GM18951 (cell line): Measurements from ENCODE around the gene TP53I11.

ENCODE experiments used
- POLR2A ChIP-seq: IDR thresholded peaks from 4 replicates; pipeline ENCODE4 v1.6.1; 2011; ENCODE audit warnings: mild to moderate bottlenecking; ENCODE audit not compliant: insufficient read length, insufficient read depth; ENCODE audit errors: extremely low read depth
- in situ Hi-C: fragments of 300-500 bp; cut with MboI; formaldehyde crosslinking; loops from one replicate; pipeline ENCODE4 v1.12.0; 2022; ENCODE audit warnings: low sequenced_read_pairs, mixed read lengths, inconsistent platforms; ENCODE audit not compliant: unreplicated experiment

Gene TP53I11

DNA sequence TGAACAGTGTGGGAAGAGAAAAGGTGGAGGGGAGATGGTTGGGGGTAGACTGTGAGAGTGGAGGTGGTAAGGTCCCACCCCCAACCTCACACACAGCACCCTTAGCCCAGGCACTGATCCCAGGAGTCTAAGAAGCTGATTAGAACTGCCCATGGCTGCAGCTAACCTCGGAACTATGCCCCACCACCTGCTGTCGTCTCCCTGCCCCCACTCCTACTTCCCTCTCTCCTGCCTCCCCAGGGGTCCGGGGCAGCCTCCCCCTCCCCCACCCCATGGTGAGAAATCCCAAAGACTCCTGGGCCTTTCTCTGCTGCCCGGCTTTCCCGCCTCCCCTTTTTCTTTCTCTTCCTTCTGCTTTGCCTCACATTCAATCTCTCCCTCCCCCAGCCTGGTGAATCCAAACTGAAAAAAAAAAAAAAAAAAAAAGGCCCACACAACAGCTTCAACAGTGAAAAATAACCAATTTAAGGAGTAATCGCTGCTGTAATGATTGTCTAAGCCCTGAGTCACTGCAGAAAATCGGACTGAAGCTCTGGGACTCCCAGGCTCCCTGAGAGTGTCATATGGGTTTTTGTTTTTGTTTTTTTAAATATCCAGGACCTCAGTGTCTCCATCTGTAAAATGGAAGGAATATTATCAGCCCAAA, 9.6 kb upstream of the TP53I11 start:
- TF ChIP-seq POLR2A = no peak
- in situ Hi-C loops = no loop called here

DNA sequence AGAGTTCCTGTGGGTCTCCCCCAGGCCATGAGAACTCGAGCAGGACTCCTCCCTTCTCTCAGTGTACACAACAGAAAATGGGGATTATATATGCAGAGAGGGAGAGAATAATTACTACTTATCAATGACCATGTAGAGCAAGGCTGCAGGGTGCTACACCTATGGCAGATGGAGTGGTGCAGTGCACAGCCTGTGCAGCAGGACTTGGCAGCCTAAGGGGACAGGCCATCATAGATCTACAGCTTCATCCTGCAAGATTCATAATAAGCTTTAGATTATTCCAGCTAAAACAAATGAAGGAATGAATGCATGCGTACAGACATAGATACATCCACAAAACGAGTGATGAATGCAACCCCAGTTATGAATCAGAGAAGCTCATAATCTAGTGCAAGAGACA, 8.4 kb upstream of the TP53I11 start:
- in situ Hi-C loops = no loop called here
- TF ChIP-seq POLR2A = no peak

DNA sequence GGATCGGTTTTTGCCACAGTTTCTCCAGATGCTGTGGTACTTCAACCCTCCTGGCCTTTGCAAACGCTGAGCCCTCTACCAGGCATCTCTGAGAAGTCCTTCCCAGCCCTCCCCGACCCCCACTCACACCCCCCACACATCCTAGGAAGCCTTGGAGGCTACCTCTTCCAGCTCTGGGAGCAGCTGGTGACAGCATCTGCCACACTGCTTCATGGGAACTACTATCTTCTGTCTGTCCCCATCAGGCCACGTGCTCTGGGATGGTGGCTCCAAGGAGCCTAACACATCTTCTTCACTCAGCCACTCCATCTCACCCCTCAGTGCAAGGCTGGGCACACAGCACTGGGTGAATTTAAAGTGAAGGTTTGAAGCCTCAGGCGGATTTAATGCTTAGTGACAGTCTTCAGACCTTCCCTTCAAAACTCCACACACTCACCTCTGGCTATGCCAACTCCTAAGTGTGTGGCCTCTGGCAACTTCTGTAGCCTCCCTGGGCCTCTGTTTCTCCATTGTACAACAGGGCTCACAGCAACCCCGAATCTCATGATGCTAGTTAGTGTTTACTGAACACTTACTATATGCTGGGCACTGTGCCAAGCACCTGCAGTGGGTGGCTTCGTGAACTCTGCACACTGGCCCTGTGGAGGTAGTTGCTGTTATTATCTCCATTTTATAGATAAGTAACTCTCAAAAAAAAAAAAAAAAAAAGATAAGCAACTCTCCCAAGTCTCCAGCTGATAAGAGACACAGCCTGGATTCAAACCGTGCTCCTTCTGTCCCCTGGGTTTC, 7.3 kb upstream of the TP53I11 start:
- no peak for TF ChIP-seq POLR2A
- in situ Hi-C loops = no loop called here

DNA sequence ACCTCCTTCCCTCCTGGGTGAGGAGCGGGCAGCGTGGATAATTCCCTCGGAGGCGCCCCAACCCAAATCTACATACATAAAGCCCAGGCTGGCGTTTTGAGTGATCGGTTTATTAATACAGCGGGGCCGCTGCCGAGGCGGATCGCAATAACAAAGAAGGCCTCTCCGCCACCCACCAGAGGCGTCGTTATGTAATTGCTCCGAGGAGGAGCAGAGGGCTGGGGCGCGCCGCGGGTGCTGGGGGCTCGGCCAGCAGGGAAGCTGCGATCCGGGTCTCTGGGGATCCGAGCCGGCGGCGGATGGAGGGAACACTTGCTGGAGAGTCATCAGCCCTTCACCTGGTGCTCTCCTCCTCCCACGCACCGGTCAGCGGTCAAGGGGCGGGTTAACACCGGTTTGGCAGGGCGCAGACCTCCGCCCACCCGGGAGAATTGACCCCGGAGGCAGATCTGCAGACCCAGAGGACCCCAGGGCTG, 6.4 kb upstream of the TP53I11 start:
- in situ Hi-C loops = no loop called here
- TF ChIP-seq POLR2A = no peak

DNA sequence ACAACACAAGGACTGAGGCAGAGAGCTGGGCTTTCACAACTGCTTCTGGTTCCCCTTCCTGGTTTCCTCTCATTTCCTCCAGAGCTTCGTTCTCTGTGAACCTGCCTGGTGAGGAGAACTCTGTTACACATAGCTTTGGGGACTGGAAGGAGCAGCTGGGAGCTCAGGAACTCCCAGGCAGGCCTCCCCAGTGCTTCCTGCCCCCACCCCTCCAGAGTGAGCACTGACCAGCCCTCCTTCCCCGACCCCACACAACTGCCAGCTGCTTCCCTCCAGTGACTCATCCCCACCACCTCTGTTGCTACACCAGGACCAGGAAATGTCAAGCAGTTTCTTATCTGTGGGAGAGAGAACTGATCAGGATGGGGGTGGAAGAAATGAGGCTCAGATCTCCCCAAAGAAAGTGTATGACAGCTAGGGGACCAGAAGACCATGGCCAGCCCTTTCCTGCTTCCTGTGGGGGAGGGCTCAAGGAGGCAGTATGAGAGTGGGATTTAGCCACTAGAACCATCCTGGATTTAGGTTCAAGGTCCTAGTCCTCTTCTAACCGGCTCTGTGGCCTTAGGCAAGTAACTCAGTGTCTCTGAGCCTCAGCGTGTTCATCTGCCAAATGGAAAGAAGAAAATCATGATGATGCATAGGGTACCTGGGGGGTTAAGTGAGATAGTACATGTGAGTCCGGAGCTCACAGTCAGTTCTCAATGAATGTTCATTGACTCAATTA, 4.5 kb upstream of the TP53I11 start:
- no peak for TF ChIP-seq POLR2A
- in situ Hi-C loops = no loop called here

DNA sequence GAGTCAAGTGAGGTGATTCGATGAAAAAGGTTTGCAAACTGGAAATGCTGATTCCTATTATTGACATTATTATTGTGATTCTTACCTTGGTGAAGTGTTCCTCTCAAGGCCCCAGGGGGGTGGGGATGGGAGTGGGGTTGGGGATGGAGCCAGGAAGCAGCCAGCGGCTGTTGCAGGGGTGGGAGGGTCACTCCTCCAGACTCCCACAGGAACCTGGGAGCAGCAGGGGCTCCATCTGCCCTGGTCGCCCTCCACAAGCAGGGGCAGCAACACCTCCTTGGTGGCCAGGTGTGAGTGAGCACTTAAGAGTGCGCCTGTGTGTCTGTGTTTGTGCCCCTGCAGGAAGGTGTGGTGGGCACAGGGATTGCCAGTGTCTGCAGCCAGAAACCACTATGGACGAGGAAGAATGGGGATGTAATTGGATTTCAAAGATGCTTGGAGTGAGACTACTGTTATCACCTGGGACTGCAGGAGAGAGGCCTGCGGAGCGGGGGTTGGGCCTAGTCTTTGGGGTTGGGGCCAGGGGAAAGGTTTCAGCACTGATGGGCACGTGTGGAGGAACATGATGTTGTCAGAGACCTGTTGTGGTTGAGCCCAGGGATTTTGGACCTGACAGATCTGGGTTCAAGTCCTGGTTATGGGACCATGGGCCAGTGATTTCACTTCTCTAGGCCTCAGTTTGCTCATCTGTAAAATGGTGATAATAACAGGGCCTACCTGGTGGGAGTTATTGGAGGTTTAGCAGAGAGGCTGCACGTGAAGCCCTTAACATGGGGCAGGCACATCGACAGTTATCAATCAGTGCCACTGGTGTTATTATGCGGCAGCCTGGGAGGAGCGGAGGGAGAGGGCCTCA, 3.6 kb upstream of the TP53I11 start:
- no peak for TF ChIP-seq POLR2A
- in situ Hi-C loops = no loop called here

DNA sequence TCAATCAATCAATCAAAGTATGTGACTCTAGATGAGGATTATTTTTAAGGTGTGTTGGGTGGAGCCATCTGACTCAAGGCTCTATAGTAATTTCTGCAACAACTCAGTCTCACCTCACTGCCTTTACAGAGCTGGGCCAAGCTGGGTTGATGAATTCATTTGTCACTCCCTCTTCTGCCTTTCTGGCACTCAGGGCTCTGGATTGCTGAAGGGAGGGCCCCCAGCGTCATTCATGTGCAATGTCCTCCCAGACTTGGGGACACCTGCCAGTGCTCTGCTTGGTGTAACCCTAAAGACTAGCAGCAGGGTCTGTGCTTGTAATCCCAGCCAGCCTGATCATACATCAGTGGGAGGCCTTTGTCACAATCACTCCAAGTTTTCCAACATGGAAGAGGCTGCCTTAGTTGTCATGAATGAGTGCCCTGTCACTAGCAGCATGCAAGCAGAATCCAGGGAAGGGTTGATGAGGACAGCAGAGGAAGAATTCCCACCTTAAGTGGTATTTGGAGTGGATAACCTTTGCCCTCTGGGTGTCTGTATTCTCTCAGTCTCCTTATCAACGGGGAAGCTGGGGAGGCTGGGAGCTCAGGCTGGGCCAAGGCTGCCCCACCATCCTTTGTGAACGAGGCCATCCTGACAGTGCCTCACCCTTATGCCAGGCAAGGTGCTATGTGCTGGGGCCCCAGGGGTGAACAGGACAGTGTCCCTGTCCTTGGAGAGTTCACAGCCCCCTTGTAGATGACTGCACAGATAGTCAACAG, 2.0 kb upstream of the TP53I11 start:
- in situ Hi-C loops = no loop called here
- TF ChIP-seq POLR2A = no peak

DNA sequence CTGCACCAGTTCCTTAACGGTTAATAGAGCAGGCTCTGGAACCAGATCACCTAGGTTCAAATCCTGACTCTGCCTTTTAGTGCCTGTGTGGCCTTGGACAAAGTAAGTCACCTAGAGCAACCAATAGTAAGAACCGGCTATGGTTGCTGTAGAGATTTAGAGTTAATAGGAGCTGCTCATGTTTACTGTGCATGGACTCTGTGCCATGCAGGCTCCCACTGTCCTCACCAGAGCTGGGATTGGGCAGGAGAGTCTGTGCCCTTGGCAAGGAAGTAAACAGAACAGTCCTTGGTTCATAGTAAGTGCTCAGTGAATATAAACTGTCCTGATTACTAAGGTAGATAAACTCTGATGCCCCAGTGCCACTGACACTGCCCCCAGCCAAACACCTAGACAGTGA, 1.4 kb upstream of the TP53I11 start:
- TF ChIP-seq POLR2A = no peak

DNA sequence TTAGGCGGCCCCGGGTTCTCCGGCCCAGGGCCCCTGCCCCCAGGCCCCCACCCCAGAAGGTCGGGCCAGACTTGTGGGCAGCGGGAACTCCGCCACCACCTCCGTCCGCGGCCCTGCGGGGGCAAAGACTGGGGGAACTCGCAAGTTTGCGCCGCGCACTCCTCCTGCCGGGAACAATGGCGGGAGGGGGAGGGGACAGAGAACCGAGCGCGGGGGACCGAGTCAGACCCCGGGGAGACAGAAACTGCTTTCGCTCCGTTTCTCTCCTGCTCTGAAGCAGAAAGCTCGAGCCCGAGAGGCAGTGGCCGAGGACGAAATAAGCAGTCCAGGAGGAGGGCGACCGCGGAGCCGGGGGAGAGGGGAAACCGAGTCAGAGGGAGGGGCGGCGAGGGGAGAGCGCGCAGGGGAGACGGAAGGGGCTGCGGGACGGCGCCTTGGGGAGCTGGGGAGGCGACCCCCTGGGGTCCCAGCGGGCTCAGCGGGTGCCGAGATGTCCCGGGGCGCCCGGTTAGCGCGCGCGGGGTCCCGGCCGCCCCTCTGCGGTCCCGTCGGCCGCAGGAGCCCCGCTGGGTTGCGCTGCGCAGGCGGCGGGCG, 555 bp downstream of the TP53I11 start:
- in situ Hi-C loops = no loop called here
- TF ChIP-seq POLR2A = no peak

More for the DNA sequence above, 1.4 kb upstream of the TP53I11 start:
- in situ Hi-C loops = no loop called here

DNA sequence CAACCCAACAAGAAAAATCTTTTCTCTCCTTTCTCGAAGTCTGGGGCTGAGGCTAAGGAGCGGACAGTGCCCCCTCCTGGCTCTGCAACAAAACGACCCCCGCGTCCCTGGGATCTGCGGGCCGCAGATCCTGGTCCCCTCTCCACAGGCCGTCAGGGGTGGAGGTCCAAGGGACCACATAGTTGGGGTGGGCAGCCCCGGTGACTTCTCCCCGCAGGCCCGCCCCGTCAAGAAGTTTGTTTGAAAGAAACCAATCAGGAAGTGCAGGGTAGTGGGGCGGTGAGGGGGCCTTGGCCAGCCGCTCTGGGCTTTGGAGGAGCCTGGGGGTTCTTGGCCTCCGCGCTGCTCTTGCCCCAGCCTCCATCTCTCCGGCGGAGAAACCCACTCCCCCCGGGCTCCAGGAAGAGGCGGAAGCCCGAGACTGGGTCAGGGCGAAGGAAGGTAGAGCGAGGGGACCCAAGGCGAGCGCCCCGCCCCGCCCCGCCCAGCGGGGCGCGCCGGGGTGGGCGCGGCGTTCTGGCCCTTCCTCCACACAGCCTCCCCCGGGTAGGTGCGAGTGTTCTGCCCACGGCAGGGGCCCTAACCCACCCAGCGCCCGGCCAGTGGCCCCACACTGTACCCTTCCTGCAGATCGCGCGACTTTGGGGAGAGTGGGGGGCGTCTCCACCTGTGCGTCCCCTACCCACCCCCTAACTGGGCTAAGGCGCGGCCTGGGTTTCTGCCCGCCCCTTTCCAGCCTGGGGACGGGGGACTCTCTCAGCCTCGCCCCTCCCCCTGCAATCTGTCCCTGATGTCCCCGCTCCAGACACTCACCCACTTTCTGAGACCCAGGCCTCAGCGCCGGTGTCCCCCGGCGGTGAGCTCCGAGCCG, 1.3 kb downstream of the TP53I11 start:
- in situ Hi-C loops = loop anchor here (25.0 kb wide), 1 partner anchor 388 kb away; no protein-coding TSS in a partner anchor
- no peak for TF ChIP-seq POLR2A

DNA sequence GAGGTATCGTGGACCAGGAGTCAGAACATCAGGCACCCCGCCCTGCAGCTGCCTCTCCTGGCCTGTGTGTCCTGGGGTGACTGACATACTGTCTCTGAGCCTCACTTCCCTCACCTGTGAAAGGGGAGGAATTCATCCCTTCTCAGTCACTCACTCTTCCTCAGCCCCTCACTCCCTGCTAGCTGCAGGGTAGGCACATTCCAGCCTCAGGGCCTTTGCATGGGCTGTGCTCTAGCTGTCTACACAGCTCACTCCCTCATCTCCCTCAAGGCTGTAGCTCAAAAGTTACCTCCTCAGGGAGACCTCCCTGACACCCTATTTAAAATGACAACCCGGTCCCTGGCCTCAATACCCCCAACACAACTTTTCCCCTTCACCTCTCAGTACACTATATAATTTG, 2.5 kb downstream of the TP53I11 start:
- in situ Hi-C loops = loop anchor here (25.0 kb wide), 1 partner anchor 389 kb away; no protein-coding TSS in a partner anchor
- TF ChIP-seq POLR2A = no peak

DNA sequence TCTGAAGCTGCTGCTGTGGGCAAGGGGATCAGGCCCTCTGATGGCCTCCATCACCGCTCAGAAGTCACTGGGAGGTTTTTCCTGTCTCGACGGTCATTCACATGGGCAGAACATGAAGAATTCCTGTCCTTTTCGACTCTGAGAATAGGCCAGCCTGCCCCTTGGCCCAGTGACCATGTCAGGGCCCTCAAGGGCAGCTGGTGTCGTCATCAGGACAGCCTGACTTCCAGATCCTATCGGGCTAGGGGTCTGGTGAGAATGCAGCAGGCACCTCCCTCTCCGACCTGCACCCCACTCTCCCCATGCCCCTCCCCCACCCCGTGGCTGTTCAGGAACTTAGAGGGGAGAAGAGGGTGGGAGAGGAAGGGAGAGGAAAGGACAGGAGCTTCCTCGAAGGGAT, 3.6 kb downstream of the TP53I11 start:
- TF ChIP-seq POLR2A = no peak
- in situ Hi-C loops = loop anchor here (25.0 kb wide), 1 partner anchor 390 kb away; no protein-coding TSS in a partner anchor
